Stimulated activated CD8-positive, alpha-beta memory T cell treated with anti-CD3 and anti-CD28 coated beads, Interleukin-15, amount 100 ng/mL, for 4 hours (primary cell): ENCODE measurements around the gene ICAM4.
"Not testable (repeated sequence)": the region's sequence is repeated elsewhere in the genome, so short reads cannot be mapped to it uniquely, and the experiment has no call there.

ENCODE experiments used
- DNase-seq, 2 donors: peaks; one replicate each; pipeline ENCODE4 v3.0.0-alpha.2; 2020; ENCODE audit warnings: low read depth in 2 of 2

ICAM4 gene

GRCh38 chr19:10318807-10319682, 32.3 kb downstream of the ICAM4 start:
- DNase-seq, result no peak

GRCh38 chr19:10320602-10321416, 34.1 kb downstream of the ICAM4 start:
- DNase-seq, result no peak

GRCh38 chr19:10321417-10321797, 34.7 kb downstream of the ICAM4 start:
- DNase-seq, result no peak

- no peak for DNase-seq
Observed at GRCh38 chr19:10321874-10322835, 35.4 kb downstream of the ICAM4 start.

GRCh38 chr19:10325732-10326131, 39.0 kb downstream of the ICAM4 start:
- no peak for DNase-seq

- no peak for DNase-seq
Observed at GRCh38 chr19:10327793-10328192, 41.0 kb downstream of the ICAM4 start.

- no peak for DNase-seq
Observed at GRCh38 chr19:10328558-10329429, 42.0 kb downstream of the ICAM4 start.

GRCh38 chr19:10329555-10329954, 42.8 kb downstream of the ICAM4 start:
- DNase-seq, result no peak

- no peak for DNase-seq
Observed at GRCh38 chr19:10332158-10332964, 45.6 kb downstream of the ICAM4 start.

- peak; percentile 96 to 98 for DNase-seq
Observed at GRCh38 chr19:10332965-10333757, 46.4 kb downstream of the ICAM4 start, which contains the start of gene RAVER1. TSS of gene RAVER1 (minus strand) at chr19:10333529. CDS start at chr19:10333507, 22 bp downstream.

- DNase-seq, result no peak
Observed at GRCh38 chr19:10333758-10334587, 47.2 kb downstream of the ICAM4 start.

- no peak for DNase-seq
Observed at GRCh38 chr19:10334588-10335351, 48.0 kb downstream of the ICAM4 start.

- DNase-seq, result no peak
Observed at GRCh38 chr19:10335352-10335985, 48.7 kb downstream of the ICAM4 start.

GRCh38 chr19:10336725-10337124, 50.0 kb downstream of the ICAM4 start:
- DNase-seq, result not testable (repeated sequence)
